ENCODE results near the gene COP1. TPM values are rescaled to one million over a fixed set of nuclear protein-coding genes. Genes with fewer than 3 reads are reported as not detected.

Gene COP1
- total RNA-seq, 6 experiments from 2014 or later: 27.8 to 33.0 (median 30.1) TPM

GRCh38 chr1:176144526-176144925 is 62.6 kb downstream of the COP1 start:
- H3K4me1 Mint-ChIP-seq (ENCODE audit: low read depth): peaks cover 24% of the 10 kb centered on the region
- H3K27ac Mint-ChIP-seq: no peak overlapping the region
- H3K27me3 Mint-ChIP-seq (ENCODE audit: insufficient read depth): no peaks in the 10 kb centered on the region; the same call in 1 of the 2 replicates
- no peak for TF ChIP-seq CTCF (IDR thresholded peaks at IDR 0.05)
- no peak overlapping the region for H3K4me3 Mint-ChIP-seq
- no peak for DNase-seq
- peaks cover 37% of the 10 kb centered on the region for H3K36me3 Mint-ChIP-seq (ENCODE audit: low read depth)
- H3K9me3 Mint-ChIP-seq: no peaks in the 10 kb centered on the region

GRCh38 chr1:176142973-176143372 is 64.1 kb downstream of the COP1 start:
- H3K4me1 Mint-ChIP-seq (ENCODE audit: low read depth): peaks cover 24% of the 10 kb centered on the region
- DNase-seq: no peak
- H3K9me3 Mint-ChIP-seq: no peaks in the 10 kb centered on the region
- H3K36me3 Mint-ChIP-seq (ENCODE audit: low read depth): peaks cover 35% of the 10 kb centered on the region
- no peaks in the 10 kb centered on the region; the same call in 1 of the 2 replicates for H3K27me3 Mint-ChIP-seq (ENCODE audit: insufficient read depth)
- H3K4me3 Mint-ChIP-seq: no peak overlapping the region
- H3K27ac Mint-ChIP-seq: 0 out of 2 replicates have a peak overlapping the region, but pooled peaks have one; percentile 23
- TF ChIP-seq CTCF (IDR thresholded peaks at IDR 0.05): no peak

GRCh38 chr1:176141449-176141848 is 65.6 kb downstream of the COP1 start:
- TF ChIP-seq CTCF (IDR thresholded peaks at IDR 0.05): no peak
- Mint-ChIP-seq H3K36me3 (ENCODE audit: low read depth) (peaks cover 26% of the 10 kb centered on the region), H3K27ac (no peak overlapping the region), H3K27me3 (ENCODE audit: insufficient read depth) (no peaks in the 10 kb centered on the region; the same call in 1 of the 2 replicates), H3K9me3 (no peaks in the 10 kb centered on the region), H3K4me3 (no peak overlapping the region), H3K4me1 (ENCODE audit: low read depth) (peaks cover 24% of the 10 kb centered on the region)
- DNase-seq: no peak

GRCh38 chr1:176136891-176137290 is 70.2 kb downstream of the COP1 start:
- no peak for DNase-seq
- Mint-ChIP-seq H3K27me3 (ENCODE audit: insufficient read depth) (no peaks in the 10 kb centered on the region), H3K4me1 (ENCODE audit: low read depth) (peaks cover 3% of the 10 kb centered on the region), H3K9me3 (no peaks in the 10 kb centered on the region), H3K27ac (no peak overlapping the region), H3K36me3 (ENCODE audit: low read depth) (peaks cover 7% of the 10 kb centered on the region; the same call in 1 of the 2 replicates), H3K4me3 (no peak overlapping the region)
- no peak for TF ChIP-seq CTCF (IDR thresholded peaks at IDR 0.05)

GRCh38 chr1:176134666-176135065 is 72.4 kb downstream of the COP1 start:
- Mint-ChIP-seq H3K9me3 (no peaks in the 10 kb centered on the region), H3K4me1 (ENCODE audit: low read depth) (no peaks in the 10 kb centered on the region), H3K27me3 (ENCODE audit: insufficient read depth) (no peaks in the 10 kb centered on the region), H3K4me3 (no peak overlapping the region), H3K36me3 (ENCODE audit: low read depth) (peaks cover 8% of the 10 kb centered on the region; the same call in 1 of the 2 replicates), H3K27ac (no peak overlapping the region)
- no peak for DNase-seq
- no peak for TF ChIP-seq CTCF (IDR thresholded peaks at IDR 0.05)

- no peak for TF ChIP-seq CTCF (IDR thresholded peaks at IDR 0.05)
- H3K9me3 Mint-ChIP-seq: peaks cover 8% of the 10 kb centered on the region; the same call in 1 of the 2 replicates
These were observed 84.8 kb downstream of the COP1 start for GRCh38 chr1:176122282-176122681.

More at GRCh38 chr1:176122282-176122681, 84.8 kb downstream of the COP1 start:
- H3K36me3 Mint-ChIP-seq (ENCODE audit: low read depth): peaks cover 39% of the 10 kb centered on the region
- no peaks in the 10 kb centered on the region for H3K27me3 Mint-ChIP-seq (ENCODE audit: insufficient read depth)
- H3K4me1 Mint-ChIP-seq (ENCODE audit: low read depth): peaks cover 13% of the 10 kb centered on the region; the same call in 1 of the 2 replicates
- no peak overlapping the region for H3K4me3 Mint-ChIP-seq
- DNase-seq: no peak
- H3K27ac Mint-ChIP-seq: no peak overlapping the region

Data from HFFc6 (cell line).